C1 segment of cervical spinal cord (tissue), 14 donors: ENCODE data around the gene KRT16.
"Not testable (repeated sequence)": the region's sequence is repeated elsewhere in the genome, so short reads cannot be mapped to it uniquely, and the experiment has no call there.

ENCODE experiments used
- DNase-seq, 14 donors: peaks; one replicate each; lab custom pipeline; 2025; lab: John Stamatoyannopoulos, UW

Gene KRT16

GRCh38 chr17:41628073-41628370 lies 15.5 kb upstream of the KRT16 start:
- DNase-seq: not testable (repeated sequence)

- no peak for DNase-seq
Observed at GRCh38 chr17:41627316-41628072, 14.9 kb upstream of the KRT16 start.

GRCh38 chr17:41626914-41627295 lies 14.3 kb upstream of the KRT16 start:
- not testable (repeated sequence) for DNase-seq

GRCh38 chr17:41626028-41626913 lies 13.7 kb upstream of the KRT16 start:
- not testable (repeated sequence) for DNase-seq

- DNase-seq: no peak
Observed at GRCh38 chr17:41625602-41626001, 13.0 kb upstream of the KRT16 start.

DNA sequence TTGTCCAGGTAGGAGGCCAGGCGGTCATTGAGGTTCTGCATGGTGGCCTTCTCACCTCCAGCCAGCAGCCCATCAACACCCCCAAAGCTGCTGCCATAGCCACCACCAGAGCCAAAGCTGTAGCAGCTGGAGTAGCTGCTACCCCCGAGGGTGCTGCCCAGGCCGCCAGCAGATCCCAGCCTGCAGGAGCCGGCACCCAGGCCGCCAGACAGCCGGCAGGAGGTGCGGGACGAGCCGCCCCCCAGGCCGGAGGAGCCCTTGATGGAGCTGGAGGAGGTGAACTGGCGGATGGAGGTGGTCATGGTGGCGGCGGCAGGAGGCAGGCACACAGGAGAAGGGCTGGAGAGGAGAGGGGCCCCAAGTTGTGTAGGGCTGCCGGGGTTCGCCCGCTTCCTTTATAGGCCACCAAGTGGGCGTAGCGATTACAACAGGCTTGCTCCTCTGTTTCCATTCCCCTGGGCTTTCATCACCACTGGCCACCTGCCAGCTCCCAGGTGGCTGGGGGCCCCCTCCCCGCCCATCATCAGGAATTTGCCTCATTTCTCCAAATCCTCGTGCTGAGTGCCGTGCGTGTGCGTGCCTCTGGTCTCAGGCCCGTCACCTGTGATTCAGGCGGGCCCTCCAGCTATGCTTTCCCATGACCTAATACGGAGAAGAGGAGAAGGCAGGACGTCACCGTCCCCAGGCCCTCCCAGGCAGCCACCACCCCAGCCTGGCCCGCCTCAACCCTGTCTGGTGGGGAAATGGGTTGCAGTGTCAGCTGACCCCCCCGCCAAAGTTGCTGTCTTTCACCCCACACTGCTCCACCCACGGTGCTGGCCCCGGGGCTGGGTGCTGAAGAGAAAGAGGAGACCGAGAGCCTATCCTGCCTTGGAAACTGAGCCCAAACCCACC lies 11.9 kb upstream of the KRT16 start, which contains the start of gene KRT17:
Gene KRT17, minus strand, starts transcription at position 368 of the 894 bp plus-strand sequence. Its CDS starts 66 bp downstream, at position 302.
- no peak for DNase-seq

- not testable (repeated sequence) for DNase-seq
Observed at GRCh38 chr17:41623184-41623861, 10.8 kb upstream of the KRT16 start.

- DNase-seq: not testable (repeated sequence)
Observed at GRCh38 chr17:41622340-41623183, 10.0 kb upstream of the KRT16 start.

DNA sequence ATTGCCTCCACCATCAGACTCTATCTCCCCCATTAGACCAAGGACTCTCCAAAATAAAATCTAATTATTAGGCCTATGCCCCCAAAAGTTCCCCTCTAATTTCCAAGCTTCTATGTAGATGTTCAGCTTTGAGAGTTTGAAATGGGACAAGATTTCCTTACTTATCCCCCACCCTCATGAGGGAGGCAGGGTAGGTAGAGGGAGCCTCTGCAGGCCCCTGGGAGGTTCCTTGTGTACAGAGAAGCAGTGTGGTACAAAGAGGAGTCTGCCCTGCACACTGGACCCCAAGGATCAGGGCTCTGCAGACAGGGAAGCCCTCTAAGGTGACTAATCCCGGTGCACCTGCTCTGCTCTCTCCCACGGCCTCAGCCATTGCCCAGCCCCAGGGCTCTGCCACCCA lies 9.3 kb upstream of the KRT16 start:
- DNase-seq: no peak

GRCh38 chr17:41621435-41621817 lies 8.9 kb upstream of the KRT16 start:
- DNase-seq: not testable (repeated sequence)

GRCh38 chr17:41620583-41621434 lies 8.2 kb upstream of the KRT16 start:
- no peak for DNase-seq

- not testable (repeated sequence) for DNase-seq
Observed at GRCh38 chr17:41619927-41620582, 7.5 kb upstream of the KRT16 start.

- no peak for DNase-seq
Observed at GRCh38 chr17:41619036-41619926, 6.7 kb upstream of the KRT16 start.

DNA sequence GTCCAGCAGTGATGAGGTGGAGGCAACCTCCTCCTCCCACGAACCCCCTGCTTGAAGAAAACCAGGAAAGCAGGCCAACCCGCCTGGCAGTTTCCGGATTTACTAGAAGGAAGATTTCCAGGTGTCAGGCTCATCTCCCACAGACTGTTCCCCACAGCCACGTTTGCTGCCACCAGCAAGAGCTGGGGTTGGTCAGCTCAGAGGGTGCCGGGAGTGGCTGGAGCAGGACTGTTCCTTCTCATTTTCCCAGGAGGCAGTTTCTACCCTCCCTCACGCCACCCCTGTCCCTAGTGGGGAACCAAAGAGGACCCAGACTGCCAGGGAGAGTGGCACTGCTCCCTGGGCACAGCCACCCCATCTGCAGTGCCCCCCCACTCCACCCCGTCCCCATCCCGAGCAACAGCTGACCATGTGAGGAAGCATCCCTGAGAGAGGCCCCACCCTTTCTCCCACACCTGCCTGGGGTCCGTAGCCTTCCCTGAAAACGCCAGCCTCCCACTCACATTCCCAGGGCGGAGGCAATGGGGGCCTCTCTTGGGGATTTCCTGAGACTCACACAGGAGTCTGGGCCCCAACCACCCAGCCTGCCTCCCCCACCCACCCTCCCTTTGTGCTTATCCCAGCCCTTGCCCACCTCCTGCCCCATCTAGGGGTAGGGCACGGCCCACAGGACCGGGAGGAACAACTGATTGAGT lies 5.9 kb upstream of the KRT16 start:
- DNase-seq: no peak

DNA sequence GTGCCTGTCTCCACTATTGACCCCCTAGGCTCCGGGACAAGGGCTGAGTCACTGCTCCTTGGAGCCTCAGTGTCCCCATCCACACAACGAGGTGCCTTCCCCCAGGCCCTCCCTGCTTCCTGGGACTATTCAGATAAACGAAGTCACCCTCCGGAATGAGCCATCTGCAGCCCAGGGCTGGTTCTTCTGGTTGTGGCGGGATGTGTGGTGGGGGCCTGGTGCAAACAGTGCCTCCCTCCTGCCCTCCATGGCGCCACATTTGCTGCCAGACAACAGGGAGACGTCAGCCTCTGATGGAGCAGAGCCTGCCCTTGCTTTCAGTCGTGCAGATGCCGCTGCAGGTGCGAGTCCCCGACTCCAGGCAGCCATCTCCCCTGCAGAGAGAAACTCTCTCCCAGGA lies 5.1 kb upstream of the KRT16 start:
- DNase-seq: no peak

- no peak for DNase-seq
Observed at GRCh38 chr17:41617136-41617535, 4.6 kb upstream of the KRT16 start.

GRCh38 chr17:41616486-41616885 lies 3.9 kb upstream of the KRT16 start:
- DNase-seq: not testable (repeated sequence)
